HG02588 (cell line): Measurements from ENCODE around the gene PRR5L.
"Not testable (repeated sequence)": the region's sequence is repeated elsewhere in the genome, so short reads cannot be mapped to it uniquely, and the experiment has no call there.

Experiments used
- ATAC-seq: cut with Tn5 transposase; IDR thresholded peaks from one replicate; pipeline ENCODE4 v1.9.1; 2021; ENCODE audit warnings: mild to moderate bottlenecking, moderate library complexity; ENCODE audit not compliant: unreplicated experiment

The PRR5L gene

GRCh38 chr11:36280531-36280930 lies 15.6 kb upstream of the PRR5L start:
- no peak for ATAC-seq

- no peak for ATAC-seq
These were observed 14.2 kb upstream of the PRR5L start for GRCh38 chr11:36281850-36282249.

GRCh38 chr11:36282926-36283325 lies 13.2 kb upstream of the PRR5L start:
- ATAC-seq = no peak

GRCh38 chr11:36288442-36289225 lies 7.5 kb upstream of the PRR5L start:
- ATAC-seq = no peak

GRCh38 chr11:36289226-36289852 lies 6.7 kb upstream of the PRR5L start, which contains the start of gene COMMD9:
COMMD9 (minus strand) TSS chr11:36289424; CDS start chr11:36289412, 12 bp downstream.
- ATAC-seq = peak; percentile 99

- no peak for ATAC-seq
These were observed 3.8 kb upstream of the PRR5L start for GRCh38 chr11:36292311-36292722.

- ATAC-seq = no peak
These were observed 926 bp downstream of the PRR5L start for GRCh38 chr11:36296884-36297543.

GRCh38 chr11:36300650-36301049 lies 4.6 kb downstream of the PRR5L start:
- no peak for ATAC-seq

- ATAC-seq = no peak
These were observed 8.3 kb downstream of the PRR5L start for GRCh38 chr11:36304351-36304750.

- no peak for ATAC-seq
These were observed 9.0 kb downstream of the PRR5L start for GRCh38 chr11:36305047-36305446.

GRCh38 chr11:36306888-36307287 lies 10.8 kb downstream of the PRR5L start:
- no peak for ATAC-seq

- no peak for ATAC-seq
These were observed 12.5 kb downstream of the PRR5L start for GRCh38 chr11:36308577-36308976.

GRCh38 chr11:36309779-36310178 lies 13.7 kb downstream of the PRR5L start:
- no peak for ATAC-seq

GRCh38 chr11:36311926-36312595 lies 16.0 kb downstream of the PRR5L start:
- ATAC-seq = no peak

- ATAC-seq = no peak
These were observed 16.8 kb downstream of the PRR5L start for GRCh38 chr11:36312611-36313472.

GRCh38 chr11:36313750-36314433 lies 17.8 kb downstream of the PRR5L start:
- peak; percentile 60 for ATAC-seq

- ATAC-seq = no peak
These were observed 18.3 kb downstream of the PRR5L start for GRCh38 chr11:36314434-36314767.

GRCh38 chr11:36316049-36316448 lies 20.0 kb downstream of the PRR5L start:
- ATAC-seq = no peak

GRCh38 chr11:36317992-36318391 lies 21.9 kb downstream of the PRR5L start:
- no peak for ATAC-seq

GRCh38 chr11:36324956-36325355 lies 28.9 kb downstream of the PRR5L start:
- not testable (repeated sequence) for ATAC-seq
